Loucy (cell line): ENCODE measurements around the gene SCN9A.

Experiments
- CTCF ChIP-seq: fragments of 200-600 bp; sonication (generic); conservative IDR thresholded peaks from 2 replicates; pipeline ENCODE4 v1.5.1; 2014; ENCODE audit warnings: mild to moderate bottlenecking, antibody characterized with exemption, low read length
- EZH2phosphoT487 ChIP-seq: fragments of 200-600 bp; IDR thresholded peaks from 2 replicates; pipeline ENCODE4 v1.6.1; 2018; ENCODE audit warnings: antibody characterized with exemption, mild to moderate bottlenecking, moderate library complexity, borderline replicate concordance

GRCh38 chr2:166171216-166171615, 204.5 kb downstream of the SCN9A start:
- no peak for TF ChIP-seq CTCF
- no peak for TF ChIP-seq EZH2phosphoT487
